H1 (cell line): ENCODE data around the gene FAM24B. TPM values are rescaled to one million over a fixed set of nuclear protein-coding genes. Genes with fewer than 3 reads are reported as not detected.

Experiments
- CTCF ChIA-PET: fragments of 300-600 bp; sonication (Branson Sonifier 250); formaldehyde crosslinking; loops from one replicate; lab custom pipeline; 2021; ENCODE audit not compliant: partially characterized antibody; lab: Charles Lee
- POLR2A ChIA-PET: fragments of 300-600 bp; sonication (Branson Sonifier 250); formaldehyde crosslinking; loops from one replicate; lab custom pipeline; 2021; ENCODE audit warnings: inconsistent platforms; ENCODE audit not compliant: partially characterized antibody; lab: Charles Lee
- DNase-seq, 2 experiments: peaks; one replicate each; pipeline versions ENCODE4 v3.0.0 to v3.0.0-alpha.2; 2010 to 2022; ENCODE audit warnings: low spot score in 2 of 2, low read depth in 1 of 2, mixed read lengths in 1 of 2
- FAIRE-seq: peaks from 2 replicates; lab custom pipeline; 2011; peaks lifted over from hg19 to GRCh38; lab: Jason Lieb, UNC
- H2AFZ ChIP-seq: 2 replicates; pipeline ENCODE4 v1.8.1; 2012; ENCODE audit warnings: low read length, inconsistent platforms
- H2AK5ac ChIP-seq: 2 replicates; pipeline ENCODE4 v1.6.1; 2013; ENCODE audit warnings: low read depth, low read length
- H2BK120ac ChIP-seq: replicated peaks from 2 replicates; pipeline ENCODE3; 2013; ENCODE audit warnings: low read depth, low read length, inconsistent platforms
- H2BK12ac ChIP-seq: 2 replicates; pipeline ENCODE4 v1.6.1; 2013; ENCODE audit warnings: low read depth, low read length
- H2BK15ac ChIP-seq: 2 replicates; pipeline ENCODE4 v1.6.1; 2013; ENCODE audit warnings: low read length
- H2BK20ac ChIP-seq: 2 replicates; pipeline ENCODE4 v1.6.1; 2013; ENCODE audit warnings: low read length
- H2BK5ac ChIP-seq: 2 replicates; pipeline ENCODE4 v1.6.1; 2013; ENCODE audit warnings: low read depth, low read length
- H3K14ac ChIP-seq: 2 replicates; pipeline ENCODE4 v1.6.1; 2013; ENCODE audit warnings: inconsistent platforms; ENCODE audit not compliant: insufficient read length
- H3K18ac ChIP-seq: 2 replicates; pipeline ENCODE4 v1.6.1; 2013; ENCODE audit warnings: low read length; ENCODE audit errors: extremely low read depth
- H3K23ac ChIP-seq: 2 replicates; pipeline ENCODE4 v1.6.1; 2013; ENCODE audit warnings: inconsistent platforms; ENCODE audit not compliant: insufficient read length
- H3K23me2 ChIP-seq: 2 replicates; pipeline ENCODE4 v1.6.1; 2013; ENCODE audit warnings: low read depth, low read length
- H3K27ac ChIP-seq: 2 replicates; pipeline ENCODE4 v1.6.1; 2011; ENCODE audit warnings: low read depth, low read length, inconsistent platforms
- H3K27me3 ChIP-seq, 4 experiments: replicated peaks in 1 of 4; 1 replicate in 1 of 4; 2 replicates in 3 of 4; pipeline versions ENCODE4 v1.6.1 to v1.8.1; 2011 to 2013; ENCODE audit warnings: low read length in 3 of 4, mild to moderate bottlenecking in 3 of 4, inconsistent platforms in 2 of 4, mixed read lengths in 2 of 4, moderate library complexity in 1 of 4; ENCODE audit not compliant: control insufficient read depth in 3 of 4, insufficient read depth in 3 of 4; ENCODE audit errors: extremely low read depth in 1 of 4
- H3K36me3 ChIP-seq, 4 experiments: 2 replicates each; pipeline versions ENCODE4 v1.6.1 to v1.8.1; 2011 to 2013; ENCODE audit warnings: mild to moderate bottlenecking in 4 of 4, low read length in 3 of 4, moderate library complexity in 2 of 4, control low read depth in 1 of 4, inconsistent platforms in 1 of 4; ENCODE audit not compliant: insufficient read depth in 4 of 4, control insufficient read depth in 2 of 4
- H3K4ac ChIP-seq: replicated peaks from 2 replicates; pipeline ENCODE3; 2013; ENCODE audit warnings: low read length, low read depth, mixed read lengths, inconsistent platforms; ENCODE audit not compliant: insufficient read length
- H3K4me1 ChIP-seq, 4 experiments: replicated peaks in 1 of 4; 1 replicate in 1 of 4; 2 replicates in 3 of 4; pipeline versions ENCODE4 v1.6.1 to v1.8.1; 2011 to 2013; ENCODE audit warnings: low read length in 3 of 4, inconsistent platforms in 2 of 4, mixed read lengths in 1 of 4; ENCODE audit not compliant: insufficient read depth in 4 of 4, control insufficient read depth in 3 of 4
- H3K4me2 ChIP-seq, 2 experiments: 2 replicates each; pipeline versions ENCODE4 v1.6.1 to v1.8.1; 2011 to 2013; ENCODE audit warnings: low read depth in 2 of 2, low read length in 2 of 2, control low read depth in 1 of 2, inconsistent platforms in 1 of 2, mild to moderate bottlenecking in 1 of 2; ENCODE audit not compliant: insufficient read depth in 1 of 2
- H3K4me3 ChIP-seq, 4 experiments: fragments of 200-600, 300-600 bp in 1 of 4; sonication (generic), shearing (Covaris generic), sonication (Bioruptor Twin) in 1 of 4; 2 replicates each; pipeline versions ENCODE4 v1.5.1 to v1.8.1; 2011 to 2016; ENCODE audit warnings: low read length in 4 of 4, low read depth in 3 of 4, control low read depth in 2 of 4, inconsistent platforms in 2 of 4, mild to moderate bottlenecking in 2 of 4, mixed read lengths in 1 of 4, moderate library complexity in 1 of 4; ENCODE audit not compliant: insufficient read depth in 2 of 4; ENCODE audit errors: extremely low read depth in 1 of 4
- H3K56ac ChIP-seq: replicated peaks from 2 replicates; pipeline ENCODE3; 2013; ENCODE audit warnings: low read depth, mild to moderate bottlenecking, mixed read lengths, low read length, inconsistent platforms; ENCODE audit not compliant: insufficient read length
- H3K79me1 ChIP-seq: 2 replicates; pipeline ENCODE4 v1.6.1; 2013; ENCODE audit warnings: low read depth, low read length, control low read depth
- H3K79me2 ChIP-seq, 2 experiments: 2 replicates each; pipeline versions ENCODE4 v1.6.1 to v1.8.1; 2012 to 2013; ENCODE audit warnings: low read length in 2 of 2, mild to moderate bottlenecking in 2 of 2, inconsistent platforms in 1 of 2; ENCODE audit not compliant: insufficient read depth in 2 of 2, control insufficient read depth in 1 of 2
- H3K9ac ChIP-seq, 4 experiments: replicated peaks in 1 of 4; 1 replicate in 1 of 4; 2 replicates in 3 of 4; pipeline versions ENCODE4 v1.6.1 to v1.8.1; 2011 to 2013; ENCODE audit warnings: low read depth in 3 of 4, low read length in 3 of 4, control low read depth in 2 of 4, mild to moderate bottlenecking in 2 of 4, moderate library complexity in 2 of 4, inconsistent platforms in 1 of 4; ENCODE audit errors: extremely low read depth in 1 of 4
- H3K9me3 ChIP-seq, 2 experiments: 2 replicates each; pipeline versions ENCODE4 v1.6.1 to v1.8.1; 2012 to 2013; ENCODE audit warnings: mild to moderate bottlenecking in 2 of 2, moderate library complexity in 2 of 2, control low read depth in 1 of 2, inconsistent platforms in 1 of 2, low read depth in 1 of 2, low read length in 1 of 2, mixed read lengths in 1 of 2; ENCODE audit not compliant: insufficient read depth in 2 of 2
- H4K20me1 ChIP-seq, 2 experiments: replicated peaks in 1 of 2; 2 replicates each; pipeline versions ENCODE3 to v1.8.1; 2011 to 2013; ENCODE audit warnings: inconsistent platforms in 2 of 2, low read length in 2 of 2, mild to moderate bottlenecking in 1 of 2; ENCODE audit not compliant: insufficient read depth in 2 of 2, control insufficient read depth in 1 of 2
- H4K5ac ChIP-seq: 2 replicates; pipeline ENCODE4 v1.6.1; 2013; ENCODE audit warnings: low read length, low read depth, mixed read lengths, inconsistent platforms; ENCODE audit not compliant: insufficient read length
- H4K8ac ChIP-seq: 2 replicates; pipeline ENCODE4 v1.8.0; 2013; ENCODE audit warnings: mild to moderate bottlenecking, moderate library complexity, low read length, inconsistent platforms; ENCODE audit not compliant: insufficient read depth; ENCODE audit errors: extremely low read depth
- H4K91ac ChIP-seq: replicated peaks from 2 replicates; pipeline ENCODE3; 2013; ENCODE audit warnings: low read length, mixed read lengths, inconsistent platforms; ENCODE audit not compliant: insufficient read length
- CEBPB ChIP-seq: IDR thresholded peaks from 2 replicates; pipeline ENCODE4 v1.6.1; 2012; ENCODE audit warnings: low read depth, low read length
- EZH2 ChIP-seq: fragments of 200-600 bp; sonication (generic); IDR thresholded peaks from 2 replicates; pipeline ENCODE4 v1.7.1; 2012; ENCODE audit warnings: low read depth, mild to moderate bottlenecking, moderate library complexity, low read length, inconsistent platforms; ENCODE audit not compliant: severe bottlenecking
- POLR2A ChIP-seq, 2 experiments: IDR thresholded peaks; 1 replicate in 1 of 2; 2 replicates in 1 of 2; pipeline ENCODE4 v1.6.1; 2011; ENCODE audit warnings: low read depth in 2 of 2, low read length in 2 of 2, mild to moderate bottlenecking in 2 of 2; ENCODE audit errors: control extremely low read depth in 1 of 2
- RAD21 ChIP-seq, 2 experiments: IDR thresholded peaks in 1 of 2; conservative IDR thresholded peaks in 1 of 2; 2 replicates each; pipeline ENCODE4 v1.6.1; 2011; ENCODE audit warnings: low read depth in 2 of 2, low read length in 2 of 2, improper control_type of control experiment in 1 of 2, inconsistent platforms in 1 of 2, mild to moderate bottlenecking in 1 of 2, moderate library complexity in 1 of 2
- SIN3A ChIP-seq, 2 experiments: IDR thresholded peaks in 1 of 2; conservative IDR thresholded peaks in 1 of 2; 2 replicates each; pipeline ENCODE4 v1.6.1; 2011 to 2012; ENCODE audit warnings: low read length in 2 of 2, improper control_type of control experiment in 1 of 2, low read depth in 1 of 2, mild to moderate bottlenecking in 1 of 2
- SIX5 ChIP-seq: IDR thresholded peaks from 2 replicates; pipeline ENCODE4 v1.6.1; 2011; ENCODE audit warnings: mild to moderate bottlenecking, low read depth, low read length
- SP1 ChIP-seq: IDR thresholded peaks from 2 replicates; pipeline ENCODE4 v1.6.1; 2011; ENCODE audit warnings: low read depth, low read length
- SRF ChIP-seq: IDR thresholded peaks from 2 replicates; pipeline ENCODE4 v1.6.1; 2011; ENCODE audit warnings: mild to moderate bottlenecking, low read depth, low read length, moderate library complexity
- ZNF274 ChIP-seq: IDR thresholded peaks from 2 replicates; pipeline ENCODE4 v1.7.0; 2012; ENCODE audit warnings: low read length, borderline replicate concordance; ENCODE audit errors: extremely low read depth
- WGBS, 2 experiments: shearing (Covaris generic) in 1 of 2; methylation state at CpG; one replicate each; pipeline versions ENCODE4 v1.1.6 to v1.1.7; 2013 to 2015; ENCODE audit warnings: low lambda C conversion rate in 2 of 2, mixed read lengths in 2 of 2, inconsistent platforms in 1 of 2, low coverage in 1 of 2, missing lambda C conversion rate in 1 of 2; ENCODE audit not compliant: insufficient replicate concordance in 2 of 2, insufficient coverage in 1 of 2, insufficient read length in 1 of 2; ENCODE audit errors: extremely low coverage in 1 of 2, missing lambda C conversion rate in 1 of 2; 5-methylcytosine and 5-hydroxymethylcytosine counted together
- polyA plus RNA-seq, 7 experiments: library from polyadenylated mRNA; depleted of rRNA in 3 of 7; stranded (reverse) in 5 of 7; unstranded in 2 of 7; fragments of >200 nt in 5 of 7; fragments of 200-250 nt in 2 of 7; gene quantifications; 1 replicate in 5 of 7; 2 replicates in 1 of 7; 4 replicates in 1 of 7; pipeline versions ENCODE4 v1.2.1 to v1.2.3, GENCODE V29; 2011 to 2013; ENCODE audit warnings: missing spikeins in 2 of 7, mixed read lengths in 2 of 7
- total RNA-seq: library from RNA; stranded (reverse); fragmentation: NEBNext Ultra II Directional; extraction: Animal tissue kit (Norgen Biotek cat#: 25700); gene quantifications from 2 replicates; pipeline ENCODE4 v1.2.1, GENCODE V29; 2021
- TF ChIP-seq, protein P1 (sequence below): IDR thresholded peaks from 2 replicates; pipeline ENCODE4 v1.6.1; 2012; ENCODE audit warnings: inconsistent platforms

FAM24B gene
- total and polyA plus RNA-seq, 2 of the 8 experiments (the other 6 are each of a cell fraction or from before 2014, with no cell fraction given), result 0.50 to 0.56 TPM

DNA sequence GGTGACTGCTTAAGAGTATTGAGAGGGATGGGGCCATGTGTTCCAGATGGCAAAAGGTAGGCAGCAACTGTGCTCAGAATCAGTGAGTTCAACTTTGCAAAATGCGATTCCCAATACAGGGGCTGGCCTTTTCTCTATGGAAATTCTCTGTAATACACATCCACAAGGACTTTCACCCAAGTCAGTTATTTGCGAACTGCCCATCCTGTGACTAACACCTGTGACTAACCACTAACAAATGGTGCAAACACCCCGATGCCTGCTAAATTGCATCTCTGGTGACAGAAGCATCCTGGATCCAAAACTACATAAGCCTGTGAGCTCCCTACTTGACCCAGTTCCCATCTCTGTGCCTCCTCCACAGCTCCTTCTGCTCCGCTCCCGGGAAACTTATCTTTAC lies 24.7 kb downstream of the FAM24B start:
- H3K23ac ChIP-seq, result no peak overlapping the region
- no peak overlapping the region for H4K8ac ChIP-seq
- no peak overlapping the region for H2BK20ac ChIP-seq
- no peaks in the 10 kb centered on the region for H3K79me2 ChIP-seq
- no peak overlapping the region for H2AFZ ChIP-seq
- no peaks in the 10 kb centered on the region for H3K36me3 ChIP-seq
- H4K5ac ChIP-seq, result no peak overlapping the region
- H3K27me3 ChIP-seq, result no peaks in the 10 kb centered on the region
- no peak overlapping the region for H3K56ac ChIP-seq
- H2BK15ac ChIP-seq, result no peak overlapping the region
- no peak overlapping the region for H3K9ac ChIP-seq
- H3K18ac ChIP-seq, result no peak overlapping the region
- POLR2A ChIA-PET, result interaction anchor here (1.7 kb wide), 1 partner anchor 8 kb away, joined by 6 read pairs; no protein-coding TSS in a partner anchor
- WGBS, 2 experiments, result 96% methylated on average over 5 of the region's 5 CpGs; no CpG with 5 or more reads in 1 of the 2 experiments
- no peak overlapping the region for H2BK120ac ChIP-seq
- no peaks in the 10 kb centered on the region for H3K23me2 ChIP-seq
- H4K91ac ChIP-seq, result no peak overlapping the region
- no peak overlapping the region for H3K27ac ChIP-seq
- H3K9me3 ChIP-seq, result no peaks in the 10 kb centered on the region
- H3K4me1 ChIP-seq, result peaks cover 0 to 8% (median 4%) of the 10 kb centered on the region in 4 experiments; a peak in 3 of 7 replicates
- no peak overlapping the region for H3K4ac ChIP-seq
- no peaks in the 10 kb centered on the region for H4K20me1 ChIP-seq
- H2BK5ac ChIP-seq, result no peak overlapping the region
- no peak overlapping the region for H3K14ac ChIP-seq
- H3K4me2 ChIP-seq, result no peak overlapping the region
- H2BK12ac ChIP-seq, result no peak overlapping the region
- no peak for DNase-seq
- no peaks in the 10 kb centered on the region for H3K79me1 ChIP-seq
- H2AK5ac ChIP-seq, result no peak overlapping the region
- no peak for FAIRE-seq
- TF ChIP-seq SIX5, result no peak
- no peak for TF ChIP-seq SIN3A (conservative IDR thresholded peaks at IDR 0.05 in 1 of 2, IDR thresholded peaks at IDR 0.05 in 1 of 2; ENCODE audit: low read depth in 1 of 2, low read length in 2 of 2)
- no peak for TF ChIP-seq SP1
- TF ChIP-seq CEBPB, result no peak
- no peak for TF ChIP-seq EZH2
- TF ChIP-seq RAD21 (IDR thresholded peaks at IDR 0.05 in 1 of 2, conservative IDR thresholded peaks at IDR 0.05 in 1 of 2; ENCODE audit: low read depth in 2 of 2, low read length in 2 of 2), result no peak
- no peak for TF ChIP-seq SRF
- TF ChIP-seq, protein P1, sequence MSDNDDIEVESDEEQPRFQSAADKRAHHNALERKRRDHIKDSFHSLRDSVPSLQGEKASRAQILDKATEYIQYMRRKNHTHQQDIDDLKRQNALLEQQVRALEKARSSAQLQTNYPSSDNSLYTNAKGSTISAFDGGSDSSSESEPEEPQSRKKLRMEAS, result no peak
- TF ChIP-seq POLR2A (IDR thresholded peaks at IDR 0.05; ENCODE audit: control extremely low read depth in 1 of 2, low read depth in 2 of 2, low read length in 2 of 2), result no peak
- TF ChIP-seq ZNF274, result no peak
- no peak overlapping the region for H3K4me3 ChIP-seq
- CTCF ChIA-PET, result no interaction called here
